ENCODE results near the gene MVD.

GRCh38 chr16:88656291-88656980 lies 6.5 kb downstream of the MVD start:
- TF ChIP-seq EZH2 (IDR thresholded peaks at IDR 0.05; ENCODE audit: low read depth, unreplicated experiment) (no peak), CTCF (conservative IDR thresholded peaks at IDR 0.05; ENCODE audit: low read depth in 2 of 2) (no peak), POLR2AphosphoS5 (IDR thresholded peaks at IDR 0.05; ENCODE audit: low read depth) (no peak), EZH2phosphoT487 (IDR thresholded peaks at IDR 0.05; ENCODE audit: unreplicated experiment) (no peak), REST (IDR thresholded peaks at IDR 0.05; ENCODE audit: unreplicated experiment) (no peak), ZNF114 (CRISPR knock-in tag; IDR thresholded peaks at IDR 0.05) (no peak), NANOG (IDR thresholded peaks at IDR 0.05; ENCODE audit: borderline replicate concordance) (no peak), JUNB (IDR thresholded peaks at IDR 0.05; ENCODE audit: unreplicated experiment) (no peak), ZNF331 (CRISPR knock-in tag; IDR thresholded peaks at IDR 0.05; ENCODE audit: low read depth) (no peak), CREB1 (CRISPR knock-in tag; IDR thresholded peaks at IDR 0.05; ENCODE audit: low read depth) (no peak), ETS1 (IDR thresholded peaks at IDR 0.05) (no peak), ZNF462 (CRISPR knock-in tag; IDR thresholded peaks at IDR 0.05) (no peak)

Measured in GM23338 (cell line).